Measurements from ENCODE around the gene IGFBP2. TPM values are rescaled to one million over a fixed set of nuclear protein-coding genes. Genes with fewer than 3 reads are reported as not detected.

The IGFBP2 gene
- total and polyA plus RNA-seq, 2 of the 8 experiments (the other 6 are each of a cell fraction or from before 2014, with no cell fraction given) = 326 to 782 TPM

GRCh38 chr2:216588861-216589710 is 44.1 kb upstream of the IGFBP2 start:
- ChIA-PET POLR2A (ENCODE audit: partially characterized antibody) (interaction anchor here (1.8 kb wide), 1 partner anchor 10 kb away, joined by 6 read pairs; no protein-coding TSS in a partner anchor), CTCF (ENCODE audit: partially characterized antibody) (interaction anchor here (0.6 to 2.4 kb wide), 6 partner anchors 13 to 349 kb away, joined by 3 to 7 read pairs (median 4); no protein-coding TSS in a partner anchor)
- Histone ChIP-seq H3K4me1 (replicated peaks in 1 of 4; ENCODE audit: control insufficient read depth in 3 of 4, insufficient read depth in 4 of 4, low read length in 3 of 4) (peaks cover 2 to 9% (median 6%) of the 10 kb centered on the region in 4 experiments; a peak in 4 of 7 replicates), H2BK12ac (ENCODE audit: low read depth, low read length) (no peak overlapping the region), H3K4ac (replicated peaks; ENCODE audit: insufficient read length, low read depth, low read length) (peak overlapping the region; percentile 10), H3K79me1 (ENCODE audit: low read depth, low read length) (no peaks in the 10 kb centered on the region), H4K5ac (ENCODE audit: insufficient read length, low read depth, low read length) (no peak overlapping the region), H2BK120ac (replicated peaks; ENCODE audit: low read depth, low read length) (no peak overlapping the region), H2BK15ac (ENCODE audit: low read length) (no peak overlapping the region), H3K9ac (replicated peaks in 1 of 4; ENCODE audit: extremely low read depth in 1 of 4, low read depth in 3 of 4, low read length in 3 of 4) (no peak overlapping the region), H2BK20ac (ENCODE audit: low read length) (0 out of 2 replicates have a peak overlapping the region, but pooled peaks have one; percentile 24), H2BK5ac (ENCODE audit: low read depth, low read length) (no peak overlapping the region), H4K8ac (ENCODE audit: extremely low read depth, insufficient read depth, low read length) (no peak overlapping the region), H3K14ac (ENCODE audit: insufficient read length) (no peak overlapping the region), H3K27me3 (replicated peaks in 1 of 4; ENCODE audit: control insufficient read depth in 3 of 4, extremely low read depth in 1 of 4, insufficient read depth in 3 of 4, low read length in 3 of 4) (no peaks in the 10 kb centered on the region; a peak in 1 of 7 replicates), H3K79me2 (ENCODE audit: control insufficient read depth in 1 of 2, insufficient read depth in 2 of 2, low read length in 2 of 2) (no peaks in the 10 kb centered on the region), H2AK5ac (ENCODE audit: low read depth, low read length) (no peak overlapping the region), H3K27ac (ENCODE audit: low read depth, low read length) (no peak overlapping the region), H3K4me2 (ENCODE audit: insufficient read depth in 1 of 2, low read depth in 2 of 2, low read length in 2 of 2) (no peak overlapping the region), H4K20me1 (replicated peaks in 1 of 2; ENCODE audit: control insufficient read depth in 1 of 2, insufficient read depth in 2 of 2, low read length in 2 of 2) (no peaks in the 10 kb centered on the region), H3K9me3 (ENCODE audit: insufficient read depth in 2 of 2, low read depth in 1 of 2, low read length in 1 of 2) (no peaks in the 10 kb centered on the region), H3K4me3 (ENCODE audit: extremely low read depth in 1 of 4, insufficient read depth in 2 of 4, low read depth in 3 of 4, low read length in 4 of 4) (no peak overlapping the region), H4K91ac (replicated peaks; ENCODE audit: insufficient read length, low read length) (no peak overlapping the region), H3K36me3 (ENCODE audit: control insufficient read depth in 2 of 4, insufficient read depth in 4 of 4, low read length in 3 of 4) (no peaks in the 10 kb centered on the region), H3K18ac (ENCODE audit: extremely low read depth, low read length) (no peak overlapping the region), H3K23ac (ENCODE audit: insufficient read length) (no peak overlapping the region), H3K23me2 (ENCODE audit: low read depth, low read length) (no peaks in the 10 kb centered on the region; the same call in 1 of the 2 replicates), H3K56ac (replicated peaks; ENCODE audit: insufficient read length, low read depth, low read length) (no peak overlapping the region), H2AFZ (ENCODE audit: low read length) (no peak overlapping the region)
- WGBS, 2 experiments (ENCODE audit: extremely low coverage in 1 of 2, insufficient coverage in 1 of 2, insufficient read length in 1 of 2, insufficient replicate concordance in 2 of 2, low coverage in 1 of 2, low lambda C conversion rate in 2 of 2, missing lambda C conversion rate in 1 of 2) = 81% methylated on average over 10 of the region's 10 CpGs; no CpG with 5 or more reads in 1 of the 2 experiments
- no peak for FAIRE-seq
- no peak for DNase-seq (ENCODE audit: low read depth in 1 of 2, low spot score in 2 of 2)
- TF ChIP-seq KDM1A (IDR thresholded peaks at IDR 0.05; ENCODE audit: borderline replicate concordance, low read length) (no peak), HDAC6 (IDR thresholded peaks at IDR 0.05; ENCODE audit: low read depth, low read length) (no peak), SIX5 (IDR thresholded peaks at IDR 0.05; ENCODE audit: low read depth, low read length) (no peak), FOSL1 (IDR thresholded peaks at IDR 0.05; ENCODE audit: insufficient read depth, low read depth, low read length) (no peak)

Data from H1 (cell line).